HG02870 (cell line): Measurements from ENCODE around the gene GTF2F2.
"Not testable (repeated sequence)": the region's sequence is repeated elsewhere in the genome, so short reads cannot be mapped to it uniquely, and the experiment has no call there.

ENCODE experiments used
- ATAC-seq: cut with Tn5 transposase; IDR thresholded peaks from one replicate; pipeline ENCODE4 v1.9.1; 2021; ENCODE audit warnings: mild to moderate bottlenecking, moderate library complexity; ENCODE audit not compliant: unreplicated experiment

GTF2F2 gene

GRCh38 chr13:45178349-45179162, 58.2 kb downstream of the GTF2F2 start:
- no peak for ATAC-seq

GRCh38 chr13:45179428-45179827, 59.1 kb downstream of the GTF2F2 start:
- ATAC-seq: no peak

- ATAC-seq: no peak
These were observed 60.0 kb downstream of the GTF2F2 start for GRCh38 chr13:45180303-45180702.

GRCh38 chr13:45180713-45181601, 60.6 kb downstream of the GTF2F2 start:
- no peak for ATAC-seq

- no peak for ATAC-seq
These were observed 64.4 kb downstream of the GTF2F2 start for GRCh38 chr13:45184693-45185092.

- ATAC-seq: no peak
These were observed 65.0 kb downstream of the GTF2F2 start for GRCh38 chr13:45185286-45185685.

GRCh38 chr13:45189077-45189476, 68.8 kb downstream of the GTF2F2 start:
- not testable (repeated sequence) for ATAC-seq

GRCh38 chr13:45189511-45189910, 69.2 kb downstream of the GTF2F2 start:
- not testable (repeated sequence) for ATAC-seq

- no peak for ATAC-seq
These were observed 71.6 kb downstream of the GTF2F2 start for GRCh38 chr13:45191874-45192273.

GRCh38 chr13:45194081-45194939, 74.0 kb downstream of the GTF2F2 start:
- no peak for ATAC-seq

- no peak for ATAC-seq
These were observed 75.1 kb downstream of the GTF2F2 start for GRCh38 chr13:45195421-45195820.

GRCh38 chr13:45196096-45196495, 75.8 kb downstream of the GTF2F2 start:
- ATAC-seq: no peak

GRCh38 chr13:45196622-45197021, 76.3 kb downstream of the GTF2F2 start:
- peak; percentile 61 for ATAC-seq

- ATAC-seq: no peak
These were observed 77.7 kb downstream of the GTF2F2 start for GRCh38 chr13:45198041-45198440.

- ATAC-seq: no peak
These were observed 78.6 kb downstream of the GTF2F2 start for GRCh38 chr13:45198924-45199323.

GRCh38 chr13:45199711-45200110, 79.4 kb downstream of the GTF2F2 start:
- no peak for ATAC-seq

- no peak for ATAC-seq
These were observed 80.5 kb downstream of the GTF2F2 start, which contains the start of gene KCTD4 for GRCh38 chr13:45200701-45201232. TSS of gene KCTD4 (minus strand) at chr13:45201045. CDS start at chr13:45194567, 6,478 bp downstream.

- ATAC-seq: no peak
These were observed 84.8 kb downstream of the GTF2F2 start for GRCh38 chr13:45205124-45205523.

- peak; percentile 70 for ATAC-seq
These were observed 86.0 kb downstream of the GTF2F2 start for GRCh38 chr13:45206340-45206739.

- no peak for ATAC-seq
These were observed 87.0 kb downstream of the GTF2F2 start for GRCh38 chr13:45207319-45207718.
